Hematopoietic multipotent progenitor cell treated with erythropoietin and hydrocortisone succinate and interleukin-3 and kit ligand, for 6 days (in vitro differentiated cells): ENCODE measurements around the gene GLYR1.

Experiments used
- DNase-seq: peaks from one replicate; pipeline ENCODE4 v3.0.0-alpha.2; 2015

The GLYR1 gene

DNA sequence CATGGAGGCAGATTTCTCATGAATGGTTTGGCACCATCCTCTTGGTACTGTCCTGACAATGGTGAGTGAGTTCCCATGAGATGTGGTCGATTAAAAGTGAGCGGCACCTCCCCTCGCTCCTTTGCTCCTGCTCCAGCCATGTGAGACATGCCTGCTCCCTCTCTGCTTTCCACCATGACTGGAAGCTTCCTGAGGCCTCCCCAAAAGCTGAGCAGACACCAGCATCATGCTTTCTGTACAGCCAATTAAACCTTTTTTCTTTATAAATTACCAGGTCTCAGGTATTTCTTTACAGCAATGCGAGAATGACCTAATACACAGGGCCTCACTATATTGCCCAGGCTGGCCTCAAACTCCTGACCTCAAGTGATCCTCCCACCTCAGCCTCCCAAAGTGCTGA is 92.2 kb downstream of the GLYR1 start:
- no peak for DNase-seq

DNA sequence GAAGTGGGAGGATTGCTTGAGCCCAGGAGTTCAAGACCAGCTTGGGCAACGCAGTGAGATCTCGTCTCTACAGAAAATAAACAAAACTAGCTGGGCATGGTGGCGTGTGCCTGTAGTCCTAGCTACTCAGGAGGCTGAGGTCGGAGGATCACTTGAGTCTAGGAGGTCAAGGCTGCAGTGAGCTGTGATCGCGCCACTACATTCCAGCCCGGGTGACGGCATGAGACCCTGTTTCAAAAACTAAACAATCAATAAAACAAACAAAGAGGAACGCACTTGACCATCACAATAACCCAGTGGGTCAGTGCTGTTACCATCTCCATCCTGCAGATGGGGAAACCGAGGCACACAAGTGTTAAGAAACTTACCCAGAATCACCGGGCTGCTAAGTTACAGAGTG is 93.9 kb downstream of the GLYR1 start:
- no peak for DNase-seq
